ENCODE measurements around the gene IPO13. TPM values are rescaled to one million over a fixed set of nuclear protein-coding genes. Genes with fewer than 3 reads are reported as not detected.

The IPO13 gene
- total RNA-seq, 1 donor from 2014 or later: 53.2 TPM

GRCh38 chr1:43930168-43930948, 16.4 kb upstream of the IPO13 start:
- Mint-ChIP-seq H3K27me3 (ENCODE audit: unreplicated experiment) (peaks cover 9% of the 10 kb centered on the region), H3K36me3 (ENCODE audit: unreplicated experiment) (peaks cover 7% of the 10 kb centered on the region), H3K27ac (ENCODE audit: unreplicated experiment) (no peak overlapping the region), H3K4me3 (ENCODE audit: unreplicated experiment) (no peak overlapping the region), H3K9me3 (ENCODE audit: unreplicated experiment) (peaks cover 8% of the 10 kb centered on the region), H3K4me1 (ENCODE audit: low read depth, unreplicated experiment) (peaks cover 12% of the 10 kb centered on the region)
- no peak for DNase-seq
- TF ChIP-seq, protein P1, sequence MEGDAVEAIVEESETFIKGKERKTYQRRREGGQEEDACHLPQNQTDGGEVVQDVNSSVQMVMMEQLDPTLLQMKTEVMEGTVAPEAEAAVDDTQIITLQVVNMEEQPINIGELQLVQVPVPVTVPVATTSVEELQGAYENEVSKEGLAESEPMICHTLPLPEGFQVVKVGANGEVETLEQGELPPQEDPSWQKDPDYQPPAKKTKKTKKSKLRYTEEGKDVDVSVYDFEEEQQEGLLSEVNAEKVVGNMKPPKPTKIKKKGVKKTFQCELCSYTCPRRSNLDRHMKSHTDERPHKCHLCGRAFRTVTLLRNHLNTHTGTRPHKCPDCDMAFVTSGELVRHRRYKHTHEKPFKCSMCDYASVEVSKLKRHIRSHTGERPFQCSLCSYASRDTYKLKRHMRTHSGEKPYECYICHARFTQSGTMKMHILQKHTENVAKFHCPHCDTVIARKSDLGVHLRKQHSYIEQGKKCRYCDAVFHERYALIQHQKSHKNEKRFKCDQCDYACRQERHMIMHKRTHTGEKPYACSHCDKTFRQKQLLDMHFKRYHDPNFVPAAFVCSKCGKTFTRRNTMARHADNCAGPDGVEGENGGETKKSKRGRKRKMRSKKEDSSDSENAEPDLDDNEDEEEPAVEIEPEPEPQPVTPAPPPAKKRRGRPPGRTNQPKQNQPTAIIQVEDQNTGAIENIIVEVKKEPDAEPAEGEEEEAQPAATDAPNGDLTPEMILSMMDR (IDR thresholded peaks at IDR 0.05; ENCODE audit: partially characterized antibody, unreplicated experiment): peak; percentile 27

GRCh38 chr1:43930949-43931275, 15.8 kb upstream of the IPO13 start:
- DNase-seq: no peak
- Mint-ChIP-seq H3K9me3 (ENCODE audit: unreplicated experiment) (peaks cover 6% of the 10 kb centered on the region), H3K36me3 (ENCODE audit: unreplicated experiment) (peaks cover 7% of the 10 kb centered on the region), H3K27ac (ENCODE audit: unreplicated experiment) (no peak overlapping the region), H3K4me3 (ENCODE audit: unreplicated experiment) (no peak overlapping the region), H3K4me1 (ENCODE audit: low read depth, unreplicated experiment) (peaks cover 12% of the 10 kb centered on the region), H3K27me3 (ENCODE audit: unreplicated experiment) (peaks cover 11% of the 10 kb centered on the region)
- TF ChIP-seq, protein P1 (IDR thresholded peaks at IDR 0.05; ENCODE audit: partially characterized antibody, unreplicated experiment): no peak

DNA sequence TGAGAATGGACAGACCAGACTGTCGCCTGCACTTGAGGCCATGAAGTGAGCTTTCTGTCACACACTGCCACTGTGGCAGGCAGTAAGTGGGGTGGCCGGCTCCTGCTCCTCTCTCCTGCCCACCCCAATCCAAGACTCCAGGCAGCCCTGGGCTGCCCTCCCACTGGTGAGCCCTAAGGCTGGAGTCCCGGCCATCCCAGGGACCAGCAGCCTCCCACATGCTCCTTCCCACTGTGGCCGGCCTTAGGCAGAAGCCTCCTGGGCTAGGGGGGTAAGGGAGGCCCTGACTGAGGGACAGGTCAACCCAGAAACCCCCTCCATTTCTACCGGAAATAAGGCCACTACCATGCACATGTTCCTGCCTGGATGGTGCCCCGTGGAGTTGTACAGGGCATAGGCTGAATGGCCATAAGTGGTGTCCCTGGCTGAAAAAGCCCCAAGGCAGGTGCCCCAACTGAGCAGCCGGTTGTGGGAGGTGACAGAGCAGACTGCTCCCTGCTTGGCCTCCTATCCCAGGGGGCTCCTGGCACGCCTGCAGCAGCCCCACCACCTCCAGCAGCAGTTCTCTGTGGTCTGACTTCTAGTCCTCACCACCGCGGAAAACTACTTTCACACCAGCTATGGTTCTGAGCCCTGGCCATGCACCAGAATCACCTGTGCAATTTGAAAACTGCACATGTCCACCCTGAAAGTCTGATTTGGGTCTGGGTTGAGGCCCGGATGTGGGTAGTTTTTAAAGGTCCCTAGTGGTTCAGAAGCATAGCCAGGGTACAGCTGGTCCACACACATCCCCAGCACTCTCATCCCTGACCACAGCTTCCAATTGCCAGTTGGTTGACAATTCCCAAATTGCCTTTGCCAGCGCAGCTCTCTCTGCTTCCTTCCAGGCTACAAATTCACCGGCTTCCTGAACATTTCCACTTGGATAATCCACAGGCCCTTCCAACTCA, 14.8 kb upstream of the IPO13 start:
- Mint-ChIP-seq H3K27ac (ENCODE audit: unreplicated experiment) (no peak overlapping the region), H3K36me3 (ENCODE audit: unreplicated experiment) (peaks cover 7% of the 10 kb centered on the region), H3K9me3 (ENCODE audit: unreplicated experiment) (peaks cover 5% of the 10 kb centered on the region), H3K4me1 (ENCODE audit: low read depth, unreplicated experiment) (peaks cover 12% of the 10 kb centered on the region), H3K27me3 (ENCODE audit: unreplicated experiment) (peaks cover 11% of the 10 kb centered on the region), H3K4me3 (ENCODE audit: unreplicated experiment) (no peak overlapping the region)
- DNase-seq: no peak
- TF ChIP-seq, protein P1 (IDR thresholded peaks at IDR 0.05; ENCODE audit: partially characterized antibody, unreplicated experiment): no peak

GRCh38 chr1:43932786-43933385, 13.9 kb upstream of the IPO13 start:
- peaks cover 5% of the 10 kb centered on the region for H3K9me3 Mint-ChIP-seq (ENCODE audit: unreplicated experiment)
- H3K27ac Mint-ChIP-seq (ENCODE audit: unreplicated experiment): peak overlapping the region; percentile 20
- peaks cover 7% of the 10 kb centered on the region for H3K36me3 Mint-ChIP-seq (ENCODE audit: unreplicated experiment)
- no peak for DNase-seq
- peaks cover 12% of the 10 kb centered on the region for H3K4me1 Mint-ChIP-seq (ENCODE audit: low read depth, unreplicated experiment)
- peak overlapping the region; percentile 60 for H3K4me3 Mint-ChIP-seq (ENCODE audit: unreplicated experiment)
- peaks cover 13% of the 10 kb centered on the region for H3K27me3 Mint-ChIP-seq (ENCODE audit: unreplicated experiment)
- TF ChIP-seq, protein P1 (IDR thresholded peaks at IDR 0.05; ENCODE audit: partially characterized antibody, unreplicated experiment): no peak
